Iris pigment epithelial cell (primary cell): ENCODE measurements around the gene FAM222A.

Experiments used
- DNase-seq: peaks from one replicate; pipeline ENCODE4 v3.0.0-alpha.2; 2011; ENCODE audit warnings: low read depth

FAM222A gene

GRCh38 chr12:109713187-109714070 is at the start of gene FAM222A:
TSS of gene FAM222A (plus strand) at chr12:109713825. CDS start at chr12:109744147, 30,322 bp downstream.
- DNase-seq = peak; percentile 96

GRCh38 chr12:109664402-109664801 is 49.2 kb upstream of the FAM222A start:
- no peak for DNase-seq

GRCh38 chr12:109666068-109666467 is 47.6 kb upstream of the FAM222A start:
- no peak for DNase-seq

- DNase-seq = no peak
Observed at GRCh38 chr12:109670731-109671130, 42.9 kb upstream of the FAM222A start.

- no peak for DNase-seq
Observed at GRCh38 chr12:109671502-109671901, 42.1 kb upstream of the FAM222A start.

GRCh38 chr12:109673379-109673778 is 40.2 kb upstream of the FAM222A start:
- DNase-seq = no peak

- DNase-seq = no peak
Observed at GRCh38 chr12:109673884-109674283, 39.7 kb upstream of the FAM222A start.

GRCh38 chr12:109675411-109675810 is 38.2 kb upstream of the FAM222A start:
- DNase-seq = no peak

GRCh38 chr12:109677279-109677691 is 36.3 kb upstream of the FAM222A start:
- no peak for DNase-seq

GRCh38 chr12:109678719-109679118 is 34.9 kb upstream of the FAM222A start:
- DNase-seq = no peak

- DNase-seq = no peak
Observed at GRCh38 chr12:109679501-109680263, 33.9 kb upstream of the FAM222A start.

- DNase-seq = no peak
Observed at GRCh38 chr12:109680264-109681005, 33.2 kb upstream of the FAM222A start.

- DNase-seq = no peak
Observed at GRCh38 chr12:109681986-109682707, 31.5 kb upstream of the FAM222A start.

- DNase-seq = no peak
Observed at GRCh38 chr12:109682708-109683060, 30.9 kb upstream of the FAM222A start.

- DNase-seq = no peak
Observed at GRCh38 chr12:109683316-109683715, 30.3 kb upstream of the FAM222A start.

- DNase-seq = no peak
Observed at GRCh38 chr12:109685574-109686447, 27.8 kb upstream of the FAM222A start.

- no peak for DNase-seq
Observed at GRCh38 chr12:109686523-109686922, 27.1 kb upstream of the FAM222A start.

GRCh38 chr12:109687250-109687649 is 26.4 kb upstream of the FAM222A start:
- DNase-seq = no peak

GRCh38 chr12:109689426-109689825 is 24.2 kb upstream of the FAM222A start:
- DNase-seq = no peak

- DNase-seq = no peak
Observed at GRCh38 chr12:109693160-109693559, 20.5 kb upstream of the FAM222A start.
